ENCODE data around the gene MEOX2. TPM values are rescaled to one million over a fixed set of nuclear protein-coding genes. Genes with fewer than 3 reads are reported as not detected.

Gene MEOX2
- total RNA-seq, 1 donor from 2014 or later, result 17.1 TPM

DNA sequence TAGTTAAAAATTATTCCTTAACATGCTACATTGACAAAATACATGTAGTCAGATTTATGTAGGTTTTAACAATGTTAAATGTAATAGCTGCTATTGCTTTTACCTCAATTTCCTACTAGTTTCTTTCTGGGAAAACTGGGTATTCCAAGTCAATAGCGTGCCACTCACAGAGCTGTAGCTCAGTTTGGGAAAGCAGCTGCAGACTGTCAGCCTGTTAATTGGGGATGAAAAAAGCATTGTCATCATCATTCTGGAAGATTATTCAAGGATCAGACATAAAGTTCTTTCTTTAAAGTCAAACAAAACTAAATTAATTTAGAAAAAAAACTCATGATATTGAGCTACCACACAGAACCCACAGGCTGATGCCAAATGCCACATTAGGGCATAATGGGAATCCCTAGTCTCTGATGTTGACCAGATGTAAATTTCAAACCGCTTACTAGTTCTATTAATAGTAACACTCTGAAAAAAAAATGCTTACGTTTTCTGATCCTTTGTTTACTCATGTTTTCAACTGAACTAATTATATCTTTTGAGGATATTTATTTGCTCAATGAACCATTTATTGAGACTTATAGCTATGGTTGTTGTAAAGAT is 105.0 kb downstream of the MEOX2 start:
- ATAC-seq (no peak), DNase-seq (no peak)
- no peaks in the 10 kb centered on the region for H3K4me1 ChIP-seq
- intact Hi-C loops (cut with DNase I), result no loop called here
- no peak overlapping the region for H3K27ac ChIP-seq
- TF ChIP-seq, protein P1, sequence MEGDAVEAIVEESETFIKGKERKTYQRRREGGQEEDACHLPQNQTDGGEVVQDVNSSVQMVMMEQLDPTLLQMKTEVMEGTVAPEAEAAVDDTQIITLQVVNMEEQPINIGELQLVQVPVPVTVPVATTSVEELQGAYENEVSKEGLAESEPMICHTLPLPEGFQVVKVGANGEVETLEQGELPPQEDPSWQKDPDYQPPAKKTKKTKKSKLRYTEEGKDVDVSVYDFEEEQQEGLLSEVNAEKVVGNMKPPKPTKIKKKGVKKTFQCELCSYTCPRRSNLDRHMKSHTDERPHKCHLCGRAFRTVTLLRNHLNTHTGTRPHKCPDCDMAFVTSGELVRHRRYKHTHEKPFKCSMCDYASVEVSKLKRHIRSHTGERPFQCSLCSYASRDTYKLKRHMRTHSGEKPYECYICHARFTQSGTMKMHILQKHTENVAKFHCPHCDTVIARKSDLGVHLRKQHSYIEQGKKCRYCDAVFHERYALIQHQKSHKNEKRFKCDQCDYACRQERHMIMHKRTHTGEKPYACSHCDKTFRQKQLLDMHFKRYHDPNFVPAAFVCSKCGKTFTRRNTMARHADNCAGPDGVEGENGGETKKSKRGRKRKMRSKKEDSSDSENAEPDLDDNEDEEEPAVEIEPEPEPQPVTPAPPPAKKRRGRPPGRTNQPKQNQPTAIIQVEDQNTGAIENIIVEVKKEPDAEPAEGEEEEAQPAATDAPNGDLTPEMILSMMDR (IDR thresholded peaks at IDR 0.05), result no peak
- H3K4me3 ChIP-seq, result no peak overlapping the region
- H3K36me3 ChIP-seq, result no peaks in the 10 kb centered on the region
- no peaks in the 10 kb centered on the region for H3K27me3 ChIP-seq (ENCODE audit: low read depth)
- peaks cover 10% of the 10 kb centered on the region for H3K9me3 ChIP-seq

DNA sequence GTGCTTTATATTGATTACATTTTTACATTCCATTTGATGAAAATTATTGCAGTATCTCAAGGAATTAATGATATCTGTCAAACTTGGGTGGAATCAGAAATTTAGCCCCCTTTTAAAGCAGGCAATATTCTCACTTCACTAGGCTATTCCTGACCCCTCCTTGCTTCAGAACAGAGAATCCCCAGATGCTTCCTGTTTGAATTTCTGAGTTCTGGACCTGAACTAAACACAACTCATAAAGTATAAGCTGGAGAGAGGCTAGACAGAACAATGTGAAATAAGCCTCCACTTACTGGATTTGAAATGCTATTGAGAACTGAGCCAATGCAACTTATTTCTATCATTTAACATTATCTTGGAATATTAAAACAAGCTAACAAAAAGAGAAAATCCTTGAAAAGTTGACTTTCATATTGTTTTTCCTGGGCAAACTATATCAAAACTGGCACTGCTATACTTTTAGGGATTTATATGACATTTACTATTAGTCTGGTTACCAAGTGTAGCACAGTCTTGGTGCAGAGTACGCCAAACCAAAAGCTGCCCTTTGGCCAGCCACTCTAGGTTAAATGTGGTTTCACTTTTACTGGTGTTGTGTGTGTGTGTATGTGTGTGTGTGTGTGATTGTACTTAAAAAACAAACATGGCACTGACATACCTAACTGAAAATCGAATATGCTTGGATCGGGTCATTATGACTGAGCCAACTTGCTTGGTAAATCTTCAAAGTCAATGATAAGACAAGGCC is 105.7 kb downstream of the MEOX2 start:
- Histone ChIP-seq H3K36me3 (no peaks in the 10 kb centered on the region), H3K27me3 (ENCODE audit: low read depth) (no peaks in the 10 kb centered on the region), H3K4me1 (no peaks in the 10 kb centered on the region), H3K9me3 (peaks cover 10% of the 10 kb centered on the region), H3K27ac (no peak overlapping the region), H3K4me3 (no peak overlapping the region)
- DNase-seq, result no peak
- intact Hi-C loops (cut with DNase I), result no loop called here
- ATAC-seq, result no peak
- TF ChIP-seq, protein P1 (IDR thresholded peaks at IDR 0.05), result no peak

DNA sequence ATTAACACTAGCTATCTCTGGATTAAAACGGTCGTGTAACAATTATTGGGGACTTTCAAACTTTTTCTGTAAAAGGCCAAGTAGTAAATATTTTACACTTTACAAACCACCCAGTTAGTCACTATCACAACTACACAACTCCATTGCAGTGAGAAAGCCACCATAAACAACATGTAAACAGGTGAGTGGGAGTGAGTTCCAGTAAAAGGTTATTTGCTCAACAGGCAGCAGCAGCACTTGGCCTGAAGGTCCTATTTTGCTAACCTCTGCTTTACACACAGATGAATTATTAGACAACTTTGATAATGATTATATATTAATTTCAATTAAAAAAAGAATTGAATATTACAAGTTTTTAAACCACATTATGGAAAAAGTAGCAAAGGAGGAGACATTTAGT is 108.9 kb downstream of the MEOX2 start:
- no peaks in the 10 kb centered on the region for H3K9me3 ChIP-seq
- H3K27ac ChIP-seq, result no peak overlapping the region
- H3K4me3 ChIP-seq, result no peak overlapping the region
- H3K36me3 ChIP-seq, result no peaks in the 10 kb centered on the region
- TF ChIP-seq, protein P1 (IDR thresholded peaks at IDR 0.05), result no peak
- DNase-seq (no peak), ATAC-seq (no peak)
- intact Hi-C loops (cut with DNase I), result no loop called here
- H3K27me3 ChIP-seq (ENCODE audit: low read depth), result no peaks in the 10 kb centered on the region
- no peaks in the 10 kb centered on the region for H3K4me1 ChIP-seq

DNA sequence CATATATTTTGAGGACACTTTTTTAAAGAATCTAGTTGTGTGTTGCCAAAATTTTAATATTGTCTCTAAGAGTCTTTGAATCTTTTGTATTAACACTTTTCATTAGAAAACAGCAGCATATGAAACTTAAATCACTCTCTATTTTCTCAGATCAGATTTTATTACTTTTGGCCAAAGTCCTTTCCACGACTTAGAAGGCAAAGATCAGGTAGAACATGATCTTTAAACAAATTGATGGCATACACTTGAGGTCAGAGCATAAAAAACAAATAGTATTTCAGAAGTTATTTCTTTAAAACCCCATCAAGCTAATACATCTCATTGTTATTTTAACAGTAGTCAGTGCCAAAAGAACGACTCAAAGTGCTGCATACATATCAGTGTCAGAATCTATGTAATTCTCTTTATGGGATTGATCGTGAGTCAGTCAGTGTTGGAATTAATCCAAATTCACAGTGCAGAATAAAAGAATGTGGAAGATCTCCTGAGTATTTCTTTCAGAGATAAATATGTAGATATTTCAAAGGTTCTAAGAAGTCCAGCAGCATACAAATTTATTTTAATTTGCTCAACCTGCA is 115.1 kb downstream of the MEOX2 start:
- H3K36me3 ChIP-seq, result no peaks in the 10 kb centered on the region
- H3K27ac ChIP-seq, result no peak overlapping the region
- DNase-seq, result no peak
- H3K27me3 ChIP-seq (ENCODE audit: low read depth), result no peaks in the 10 kb centered on the region
- TF ChIP-seq, protein P1 (IDR thresholded peaks at IDR 0.05), result no peak
- no peaks in the 10 kb centered on the region for H3K4me1 ChIP-seq
- no peak for ATAC-seq
- no peak overlapping the region for H3K4me3 ChIP-seq
- intact Hi-C loops (cut with DNase I), result no loop called here
- H3K9me3 ChIP-seq, result no peaks in the 10 kb centered on the region

DNA sequence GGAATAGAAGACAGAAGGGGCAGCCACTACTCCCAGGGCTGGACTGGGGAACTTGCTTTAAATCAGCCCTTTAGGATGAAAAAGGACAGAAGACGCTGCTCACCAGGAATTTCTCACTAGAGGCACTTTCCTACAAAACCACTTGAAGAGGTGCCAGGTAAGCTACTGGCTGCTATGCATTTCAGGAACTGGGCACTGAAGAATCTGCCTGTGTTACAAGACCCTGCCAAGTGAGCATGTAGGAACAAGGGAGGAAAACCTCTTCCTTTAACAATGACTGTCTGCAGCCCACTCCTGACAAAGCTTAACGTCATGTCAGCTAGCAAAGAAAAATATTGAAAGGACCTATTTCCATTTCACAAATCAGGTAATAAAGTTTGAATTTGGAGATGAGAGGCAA is 118.8 kb downstream of the MEOX2 start:
- Histone ChIP-seq H3K36me3 (no peaks in the 10 kb centered on the region), H3K4me3 (no peak overlapping the region), H3K4me1 (no peaks in the 10 kb centered on the region), H3K9me3 (no peaks in the 10 kb centered on the region), H3K27me3 (ENCODE audit: low read depth) (no peaks in the 10 kb centered on the region), H3K27ac (no peak overlapping the region)
- DNase-seq, result no peak
- ATAC-seq, result no peak
- TF ChIP-seq, protein P1 (IDR thresholded peaks at IDR 0.05), result no peak
- intact Hi-C loops (cut with DNase I), result no loop called here

All from lower lobe of right lung (tissue), 2 donors.